ENCODE results near the gene INSIG2.

Gene INSIG2

GRCh38 chr2:118047380-118047826, 40.9 kb upstream of the INSIG2 start:
- ChIA-PET CTCF (interaction anchor here (0.8 to 4.5 kb wide), 23 partner anchors 8 to 174 kb away, joined by 3 to 59 read pairs (median 5); partner anchors contain the start of gene INSIG2), POLR2A (no interaction called here)
- Histone ChIP-seq H3K27ac (ENCODE audit: insufficient read depth in 1 of 2, low read depth in 1 of 2, low read length in 2 of 2, poor library complexity in 1 of 2, severe bottlenecking in 2 of 2) (no peak overlapping the region), H3K27me3 (replicated peaks in 2 of 5; ENCODE audit: control insufficient read depth in 4 of 5, insufficient read depth in 5 of 5, low read length in 4 of 5) (peaks cover 0 to 5% (median 0%) of the 10 kb centered on the region in 5 experiments), H3K4me3 (ENCODE audit: control insufficient read depth in 1 of 7, extremely low read depth in 1 of 7, insufficient read depth in 4 of 7, low read depth in 2 of 7, low read length in 6 of 7) (no peak overlapping the region), H3K9me3 (ENCODE audit: control extremely low read depth in 1 of 5, control insufficient read depth in 4 of 5, insufficient read depth in 2 of 5, low read depth in 1 of 5, low read length in 4 of 5) (no peaks in the 10 kb centered on the region), H3K4me1 (ENCODE audit: control extremely low read depth in 1 of 4, control insufficient read depth in 4 of 4, insufficient read depth in 4 of 4, low read length in 3 of 4) (peaks cover 0 to 18% (median 10%) of the 10 kb centered on the region in 4 experiments), H3K36me3 (ENCODE audit: control insufficient read depth in 4 of 4, insufficient read depth in 4 of 4, low read length in 3 of 4) (no peaks in the 10 kb centered on the region)
- WGBS (ENCODE audit: insufficient coverage) = 80% methylated on average over 1 of the region's 3 CpGs
- peak in 2 of 3 donors; percentile 21 to 38 for DNase-seq

DNA sequence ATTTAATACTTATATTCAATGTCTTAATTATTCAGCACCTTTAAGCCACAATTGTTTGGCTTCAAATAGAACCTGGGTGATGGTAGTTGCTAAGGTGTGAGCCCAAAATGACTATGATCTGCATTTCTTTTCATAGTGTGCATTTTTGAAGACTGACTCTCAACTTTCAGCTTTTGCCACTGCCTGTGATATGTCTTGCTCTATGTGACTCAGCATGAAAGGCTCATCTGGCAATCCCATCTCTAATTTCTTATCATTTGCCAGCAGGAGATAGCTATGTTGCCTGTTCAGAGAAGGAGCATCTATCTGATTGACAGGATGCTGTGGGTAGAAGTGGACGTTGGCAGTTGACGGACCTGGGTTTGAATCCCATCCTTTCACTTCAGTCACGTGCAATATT, 39.9 kb upstream of the INSIG2 start:
- no CpG with 5 or more reads among the region's 3 CpGs for WGBS (ENCODE audit: insufficient coverage)
- Histone ChIP-seq H3K27me3 (replicated peaks in 2 of 5; ENCODE audit: control insufficient read depth in 4 of 5, insufficient read depth in 5 of 5, low read length in 4 of 5) (peaks cover 0 to 5% (median 0%) of the 10 kb centered on the region in 5 experiments), H3K4me1 (ENCODE audit: control extremely low read depth in 1 of 4, control insufficient read depth in 4 of 4, insufficient read depth in 4 of 4, low read length in 3 of 4) (peaks cover 0 to 18% (median 10%) of the 10 kb centered on the region in 4 experiments), H3K4me3 (ENCODE audit: control insufficient read depth in 1 of 7, extremely low read depth in 1 of 7, insufficient read depth in 4 of 7, low read depth in 2 of 7, low read length in 6 of 7) (no peak overlapping the region), H3K36me3 (ENCODE audit: control insufficient read depth in 4 of 4, insufficient read depth in 4 of 4, low read length in 3 of 4) (no peaks in the 10 kb centered on the region), H3K9me3 (ENCODE audit: control extremely low read depth in 1 of 5, control insufficient read depth in 4 of 5, insufficient read depth in 2 of 5, low read depth in 1 of 5, low read length in 4 of 5) (no peaks in the 10 kb centered on the region), H3K27ac (ENCODE audit: insufficient read depth in 1 of 2, low read depth in 1 of 2, low read length in 2 of 2, poor library complexity in 1 of 2, severe bottlenecking in 2 of 2) (no peak overlapping the region)
- peak in 2 of 3 donors; percentile 14 to 32 for DNase-seq
- ChIA-PET CTCF (interaction anchor here (1.1 to 4.5 kb wide), 6 partner anchors 13 to 101 kb away, joined by 3 to 59 read pairs (median 8); no protein-coding TSS in a partner anchor), POLR2A (no interaction called here)

DNA sequence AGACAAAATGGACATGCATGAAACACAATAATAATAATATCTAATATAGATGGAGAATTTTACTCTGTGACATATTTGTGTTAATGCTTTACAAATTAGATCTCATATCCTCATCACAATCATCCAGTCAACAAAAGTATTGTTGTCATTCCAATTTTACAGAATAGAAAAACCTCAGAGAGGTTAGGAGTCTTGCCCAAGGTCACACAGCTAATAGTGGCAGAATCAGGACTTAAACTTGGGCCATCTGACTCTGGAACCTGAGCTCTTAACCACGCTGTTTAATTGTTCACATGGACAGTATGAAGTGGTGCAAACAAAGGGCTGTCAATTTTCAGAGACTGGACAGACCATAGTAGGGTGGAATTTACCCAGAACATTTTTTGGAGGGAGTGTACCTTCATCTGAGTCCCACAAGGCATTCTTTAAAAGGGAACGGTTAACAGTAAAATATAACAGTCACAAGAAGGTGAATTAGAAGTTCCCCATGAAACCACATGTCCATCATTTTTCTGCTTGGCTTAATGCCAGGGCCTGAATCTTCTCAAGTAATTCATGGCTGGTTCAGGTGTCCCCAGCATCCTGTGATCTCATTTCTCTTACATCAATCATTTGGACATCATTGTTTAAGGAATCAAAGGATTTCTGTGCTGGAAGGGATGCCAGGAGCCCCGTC, 39.0 kb upstream of the INSIG2 start:
- Histone ChIP-seq H3K27me3 (replicated peaks in 2 of 5; ENCODE audit: control insufficient read depth in 4 of 5, insufficient read depth in 5 of 5, low read length in 4 of 5) (peaks cover 0 to 5% (median 0%) of the 10 kb centered on the region in 5 experiments), H3K4me3 (ENCODE audit: control insufficient read depth in 1 of 7, extremely low read depth in 1 of 7, insufficient read depth in 4 of 7, low read depth in 2 of 7, low read length in 6 of 7) (no peak overlapping the region), H3K4me1 (ENCODE audit: control extremely low read depth in 1 of 4, control insufficient read depth in 4 of 4, insufficient read depth in 4 of 4, low read length in 3 of 4) (peaks cover 0 to 18% (median 10%) of the 10 kb centered on the region in 4 experiments), H3K9me3 (ENCODE audit: control extremely low read depth in 1 of 5, control insufficient read depth in 4 of 5, insufficient read depth in 2 of 5, low read depth in 1 of 5, low read length in 4 of 5) (no peaks in the 10 kb centered on the region), H3K36me3 (ENCODE audit: control insufficient read depth in 4 of 4, insufficient read depth in 4 of 4, low read length in 3 of 4) (no peaks in the 10 kb centered on the region), H3K27ac (ENCODE audit: insufficient read depth in 1 of 2, low read depth in 1 of 2, low read length in 2 of 2, poor library complexity in 1 of 2, severe bottlenecking in 2 of 2) (no peak overlapping the region)
- ChIA-PET POLR2A (no interaction called here), CTCF (interaction anchor here (1.0 to 4.5 kb wide), 4 partner anchors 12 to 100 kb away, joined by 3 to 59 read pairs (median 12); no protein-coding TSS in a partner anchor)
- peak in 2 of 3 donors; percentile 68 to 72 for DNase-seq
- WGBS (ENCODE audit: insufficient coverage) = 67% methylated on average over 3 of the region's 3 CpGs

- no peaks in the 10 kb centered on the region for H3K36me3 ChIP-seq (ENCODE audit: control insufficient read depth in 4 of 4, insufficient read depth in 4 of 4, low read length in 3 of 4)
- no peaks in the 10 kb centered on the region for H3K9me3 ChIP-seq (ENCODE audit: control extremely low read depth in 1 of 5, control insufficient read depth in 4 of 5, insufficient read depth in 2 of 5, low read depth in 1 of 5, low read length in 4 of 5)
- H3K27ac ChIP-seq (ENCODE audit: insufficient read depth in 1 of 2, low read depth in 1 of 2, low read length in 2 of 2, poor library complexity in 1 of 2, severe bottlenecking in 2 of 2) = no peak overlapping the region
- ChIA-PET CTCF (interaction anchor here (1.0 to 4.5 kb wide), 2 partner anchors 12 to 17 kb away, joined by 3 to 59 read pairs; no protein-coding TSS in a partner anchor), POLR2A (no interaction called here)
- peaks cover 0 to 18% (median 10%) of the 10 kb centered on the region in 4 experiments for H3K4me1 ChIP-seq (ENCODE audit: control extremely low read depth in 1 of 4, control insufficient read depth in 4 of 4, insufficient read depth in 4 of 4, low read length in 3 of 4)
- no peak overlapping the region for H3K4me3 ChIP-seq (ENCODE audit: control insufficient read depth in 1 of 7, extremely low read depth in 1 of 7, insufficient read depth in 4 of 7, low read depth in 2 of 7, low read length in 6 of 7)
- H3K27me3 ChIP-seq (replicated peaks in 2 of 5; ENCODE audit: control insufficient read depth in 4 of 5, insufficient read depth in 5 of 5, low read length in 4 of 5) = peaks cover 0 to 5% (median 0%) of the 10 kb centered on the region in 5 experiments
- DNase-seq = no peak
Observed at GRCh38 chr2:118049816-118050140, 38.5 kb upstream of the INSIG2 start.

GRCh38 chr2:118050386-118050785, 37.9 kb upstream of the INSIG2 start:
- DNase-seq = peak in 2 of 3 donors; percentile 36 to 53
- peaks cover 0 to under 1% (median 0%) of the 10 kb centered on the region in 5 experiments for H3K27me3 ChIP-seq (replicated peaks in 2 of 5; ENCODE audit: control insufficient read depth in 4 of 5, insufficient read depth in 5 of 5, low read length in 4 of 5)
- no peak overlapping the region for H3K27ac ChIP-seq (ENCODE audit: insufficient read depth in 1 of 2, low read depth in 1 of 2, low read length in 2 of 2, poor library complexity in 1 of 2, severe bottlenecking in 2 of 2)
- ChIA-PET CTCF (interaction anchor here (1.0 to 3.4 kb wide), 2 partner anchors 11 to 18 kb away, joined by 3 to 26 read pairs; no protein-coding TSS in a partner anchor), POLR2A (no interaction called here)
- peaks cover 0 to 18% (median 10%) of the 10 kb centered on the region in 4 experiments for H3K4me1 ChIP-seq (ENCODE audit: control extremely low read depth in 1 of 4, control insufficient read depth in 4 of 4, insufficient read depth in 4 of 4, low read length in 3 of 4)
- H3K4me3 ChIP-seq (ENCODE audit: control insufficient read depth in 1 of 7, extremely low read depth in 1 of 7, insufficient read depth in 4 of 7, low read depth in 2 of 7, low read length in 6 of 7) = no peak overlapping the region
- 100% methylated on average over 1 of the region's 3 CpGs for WGBS (ENCODE audit: insufficient coverage)
- no peaks in the 10 kb centered on the region for H3K36me3 ChIP-seq (ENCODE audit: control insufficient read depth in 4 of 4, insufficient read depth in 4 of 4, low read length in 3 of 4)
- H3K9me3 ChIP-seq (ENCODE audit: control extremely low read depth in 1 of 5, control insufficient read depth in 4 of 5, insufficient read depth in 2 of 5, low read depth in 1 of 5, low read length in 4 of 5) = no peaks in the 10 kb centered on the region

DNA sequence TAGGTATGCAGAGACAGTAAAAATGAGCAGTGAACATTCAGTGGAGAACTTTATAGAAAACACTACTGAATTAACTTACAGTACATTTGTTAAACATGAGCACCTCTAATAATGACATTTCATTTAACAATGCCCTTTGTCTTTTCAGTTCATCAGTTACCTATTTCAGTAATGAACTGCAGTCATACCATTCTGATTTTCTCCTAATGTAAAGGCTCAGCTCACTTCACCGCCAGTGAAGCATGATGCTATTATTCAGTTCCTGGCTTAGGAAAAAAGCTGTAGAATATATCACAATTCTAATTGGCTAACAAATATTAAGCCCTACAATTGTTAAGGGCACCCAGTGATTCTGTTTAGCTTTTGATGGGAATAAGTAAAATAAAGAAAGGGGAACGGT, 37.3 kb upstream of the INSIG2 start:
- Histone ChIP-seq H3K36me3 (ENCODE audit: control insufficient read depth in 4 of 4, insufficient read depth in 4 of 4, low read length in 3 of 4) (no peaks in the 10 kb centered on the region), H3K27me3 (replicated peaks in 2 of 5; ENCODE audit: control insufficient read depth in 4 of 5, insufficient read depth in 5 of 5, low read length in 4 of 5) (no peaks in the 10 kb centered on the region), H3K4me1 (ENCODE audit: control extremely low read depth in 1 of 4, control insufficient read depth in 4 of 4, insufficient read depth in 4 of 4, low read length in 3 of 4) (peaks cover 0 to 18% (median 10%) of the 10 kb centered on the region in 4 experiments), H3K27ac (ENCODE audit: insufficient read depth in 1 of 2, low read depth in 1 of 2, low read length in 2 of 2, poor library complexity in 1 of 2, severe bottlenecking in 2 of 2) (no peak overlapping the region), H3K9me3 (ENCODE audit: control extremely low read depth in 1 of 5, control insufficient read depth in 4 of 5, insufficient read depth in 2 of 5, low read depth in 1 of 5, low read length in 4 of 5) (no peaks in the 10 kb centered on the region), H3K4me3 (ENCODE audit: control insufficient read depth in 1 of 7, extremely low read depth in 1 of 7, insufficient read depth in 4 of 7, low read depth in 2 of 7, low read length in 6 of 7) (no peak overlapping the region)
- no peak for DNase-seq
- ChIA-PET POLR2A (no interaction called here), CTCF (interaction anchor here (0.7 to 3.4 kb wide), 6 partner anchors 10 to 211 kb away, joined by 3 to 26 read pairs (median 4); no protein-coding TSS in a partner anchor)
- WGBS (ENCODE audit: insufficient coverage) = no CpG with 5 or more reads among the region's 2 CpGs

- H3K9me3 ChIP-seq (ENCODE audit: control extremely low read depth in 1 of 5, control insufficient read depth in 4 of 5, insufficient read depth in 2 of 5, low read depth in 1 of 5, low read length in 4 of 5) = no peaks in the 10 kb centered on the region
- POLR2A ChIA-PET = no interaction called here
- no peak overlapping the region for H3K4me3 ChIP-seq (ENCODE audit: control insufficient read depth in 1 of 7, extremely low read depth in 1 of 7, insufficient read depth in 4 of 7, low read depth in 2 of 7, low read length in 6 of 7)
- H3K4me1 ChIP-seq (ENCODE audit: control extremely low read depth in 1 of 4, control insufficient read depth in 4 of 4, insufficient read depth in 4 of 4, low read length in 3 of 4) = peaks cover 0 to 18% (median 11%) of the 10 kb centered on the region in 4 experiments
- no peak overlapping the region for H3K27ac ChIP-seq (ENCODE audit: insufficient read depth in 1 of 2, low read depth in 1 of 2, low read length in 2 of 2, poor library complexity in 1 of 2, severe bottlenecking in 2 of 2)
- WGBS (ENCODE audit: insufficient coverage) = 100% methylated on average over 2 of the region's 3 CpGs
- no peaks in the 10 kb centered on the region for H3K27me3 ChIP-seq (replicated peaks in 2 of 5; ENCODE audit: control insufficient read depth in 4 of 5, insufficient read depth in 5 of 5, low read length in 4 of 5)
- CTCF ChIA-PET = interaction anchor here (0.7 to 3.4 kb wide), 9 partner anchors 10 to 212 kb away, joined by 3 to 26 read pairs (median 3); no protein-coding TSS in a partner anchor
- H3K36me3 ChIP-seq (ENCODE audit: control insufficient read depth in 4 of 4, insufficient read depth in 4 of 4, low read length in 3 of 4) = no peaks in the 10 kb centered on the region
- no peak for DNase-seq
Observed at GRCh38 chr2:118051826-118052358, 36.4 kb upstream of the INSIG2 start.
